Measurements from ENCODE around the gene AOPEP.
"Not testable (repeated sequence)": the region's sequence is repeated elsewhere in the genome, so short reads cannot be mapped to it uniquely, and the experiment has no call there.

Gene AOPEP

GRCh38 chr9:94870793-94871558 is 144.5 kb downstream of the AOPEP start:
- DNase-seq (ENCODE audit: low read depth): no peak

- DNase-seq (ENCODE audit: low read depth): no peak
Measured at GRCh38 chr9:94872083-94872833, 145.8 kb downstream of the AOPEP start.

- no peak for DNase-seq (ENCODE audit: low read depth)
Measured at GRCh38 chr9:94872891-94873511, 146.5 kb downstream of the AOPEP start.

GRCh38 chr9:94874316-94874715 is 147.8 kb downstream of the AOPEP start:
- DNase-seq (ENCODE audit: low read depth): no peak

GRCh38 chr9:94875300-94876020 is 149.0 kb downstream of the AOPEP start:
- no peak for DNase-seq (ENCODE audit: low read depth)

- not testable (repeated sequence) for DNase-seq (ENCODE audit: low read depth)
Measured at GRCh38 chr9:94878804-94879203, 152.3 kb downstream of the AOPEP start.

- DNase-seq (ENCODE audit: low read depth): no peak
Measured at GRCh38 chr9:94879230-94879629, 152.7 kb downstream of the AOPEP start.

- DNase-seq (ENCODE audit: low read depth): no peak
Measured at GRCh38 chr9:94881023-94881422, 154.5 kb downstream of the AOPEP start.

GRCh38 chr9:94881454-94881853 is 155.0 kb downstream of the AOPEP start:
- DNase-seq (ENCODE audit: low read depth): no peak

- DNase-seq (ENCODE audit: low read depth): no peak
Measured at GRCh38 chr9:94881940-94882339, 155.4 kb downstream of the AOPEP start.

GRCh38 chr9:94882966-94883641 is 156.6 kb downstream of the AOPEP start:
- DNase-seq (ENCODE audit: low read depth): no peak

- DNase-seq (ENCODE audit: low read depth): no peak
Measured at GRCh38 chr9:94885854-94886447, 159.5 kb downstream of the AOPEP start.

- no peak for DNase-seq (ENCODE audit: low read depth)
Measured at GRCh38 chr9:94887721-94888120, 161.2 kb downstream of the AOPEP start.

- DNase-seq (ENCODE audit: low read depth): no peak
Measured at GRCh38 chr9:94888775-94889174, 162.3 kb downstream of the AOPEP start.

- no peak for DNase-seq (ENCODE audit: low read depth)
Measured at GRCh38 chr9:94889628-94890027, 163.1 kb downstream of the AOPEP start.

- DNase-seq (ENCODE audit: low read depth): no peak
Measured at GRCh38 chr9:94891183-94891582, 164.7 kb downstream of the AOPEP start.

- DNase-seq (ENCODE audit: low read depth): no peak
Measured at GRCh38 chr9:94892675-94893074, 166.2 kb downstream of the AOPEP start.

- no peak for DNase-seq (ENCODE audit: low read depth)
Measured at GRCh38 chr9:94894094-94894699, 167.7 kb downstream of the AOPEP start.

- no peak for DNase-seq (ENCODE audit: low read depth)
Measured at GRCh38 chr9:94895668-94896067, 169.2 kb downstream of the AOPEP start.

- DNase-seq (ENCODE audit: low read depth): no peak
Measured at GRCh38 chr9:94896512-94896911, 170.0 kb downstream of the AOPEP start.

Data from stimulated activated CD4-positive, alpha-beta T cell treated with anti-CD3 and anti-CD28 coated beads, Interleukin-2, amount 100 ng/mL, for 4 hours (primary cell).